NCI-H2227 treated with DMSO at 0.1 percent for 48 hours (cell line): Measurements from ENCODE around the gene NPDC1.

Experiments used
- DNase-seq: peaks from one replicate; lab custom pipeline; 2025; lab: John Stamatoyannopoulos, UW

NPDC1 gene, protein sequence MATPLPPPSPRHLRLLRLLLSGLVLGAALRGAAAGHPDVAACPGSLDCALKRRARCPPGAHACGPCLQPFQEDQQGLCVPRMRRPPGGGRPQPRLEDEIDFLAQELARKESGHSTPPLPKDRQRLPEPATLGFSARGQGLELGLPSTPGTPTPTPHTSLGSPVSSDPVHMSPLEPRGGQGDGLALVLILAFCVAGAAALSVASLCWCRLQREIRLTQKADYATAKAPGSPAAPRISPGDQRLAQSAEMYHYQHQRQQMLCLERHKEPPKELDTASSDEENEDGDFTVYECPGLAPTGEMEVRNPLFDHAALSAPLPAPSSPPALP

DNA sequence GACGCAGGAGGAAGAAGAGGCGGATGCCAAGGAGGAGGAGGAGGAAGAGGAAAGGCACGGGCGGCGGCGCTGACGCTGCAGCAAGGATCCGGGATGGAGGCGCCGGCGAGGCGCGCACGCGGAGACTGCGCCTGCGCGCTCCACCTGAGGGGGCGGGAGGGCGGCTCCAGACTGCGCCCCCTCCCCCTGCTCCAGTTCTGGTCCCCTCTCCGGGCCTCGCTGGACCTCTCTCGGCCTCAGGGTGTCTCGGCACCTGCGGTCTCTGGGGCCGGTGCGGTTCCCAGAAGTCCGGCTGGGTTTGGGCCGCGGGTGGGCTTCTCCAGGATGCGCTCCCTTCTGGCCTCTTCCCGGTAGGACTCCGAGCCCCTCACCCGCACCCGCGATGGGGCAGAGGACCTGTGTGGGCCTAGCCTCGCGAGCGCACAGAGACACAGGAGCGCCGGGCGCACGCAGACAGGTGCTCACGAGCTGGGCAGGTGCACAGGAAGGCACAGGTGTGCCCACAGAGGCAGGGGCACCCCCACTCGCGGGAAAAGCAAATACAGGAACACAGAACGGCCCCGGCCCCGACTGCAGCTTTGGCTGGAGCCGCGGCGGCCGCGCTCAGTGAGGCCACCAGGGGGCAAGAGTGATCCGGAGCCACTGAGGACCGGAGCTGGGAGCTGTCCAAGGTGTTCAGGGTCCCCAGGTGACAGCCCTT is at the start of gene NPDC1:
NPDC1 (minus strand) TSS at position 90 of the 700 bp plus-strand sequence. CDS start 188 bp downstream, outside the sequence.
- DNase-seq: peak; percentile 36

DNA sequence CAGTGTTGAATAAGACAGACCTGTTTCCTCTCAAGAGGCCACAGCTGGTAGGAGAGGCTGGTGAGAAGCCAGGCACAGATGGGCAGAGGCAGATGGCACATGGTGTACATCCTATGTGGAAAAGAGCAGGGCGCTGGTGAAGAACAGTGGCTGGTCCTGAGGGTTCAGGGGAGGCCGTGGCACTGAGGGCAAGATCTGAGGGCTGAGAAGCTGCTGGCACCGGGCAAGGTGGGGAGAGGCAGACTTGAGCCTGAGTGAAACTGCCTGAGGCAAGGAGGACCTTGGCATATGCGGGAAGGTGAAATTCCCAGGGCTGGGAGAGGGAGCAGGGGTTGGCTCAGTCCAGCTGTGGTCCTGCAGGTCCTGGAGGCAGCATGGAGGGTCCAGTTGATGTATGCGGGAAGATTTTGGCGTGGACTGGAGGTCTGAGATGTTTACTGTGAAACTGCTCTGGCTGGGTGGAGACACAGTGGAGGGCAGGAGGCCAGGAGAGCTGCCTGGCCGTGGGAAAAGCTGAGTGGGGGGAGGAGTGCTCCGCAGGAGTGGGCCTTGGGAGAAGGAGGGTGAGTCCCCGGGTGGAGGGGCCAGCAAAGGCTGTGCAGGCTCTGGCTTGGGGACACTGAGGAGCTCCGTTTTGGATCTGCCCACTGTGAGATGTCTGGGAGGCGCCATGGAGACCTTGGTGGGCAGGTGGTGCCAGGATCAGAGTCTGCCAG is 43.4 kb upstream of the NPDC1 start:
- DNase-seq: no peak

DNA sequence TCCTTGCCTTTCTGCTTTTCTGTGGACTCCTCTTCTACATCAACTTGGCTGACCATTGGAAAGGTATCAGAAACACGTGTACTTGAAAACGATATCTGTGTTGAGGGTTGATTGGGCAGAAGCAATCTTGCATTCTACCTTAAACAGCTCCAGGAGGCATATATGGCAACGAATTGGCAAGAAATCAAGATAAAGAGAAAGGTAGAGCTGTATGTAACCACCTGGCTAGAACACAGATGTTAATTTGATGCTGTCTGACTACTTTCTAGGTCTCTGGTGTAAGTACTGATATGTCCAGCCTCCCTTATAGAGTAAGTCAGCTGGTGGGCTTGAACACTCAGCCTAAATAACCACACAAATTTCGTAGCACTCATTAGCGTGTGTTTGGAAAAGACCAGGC is 42.1 kb upstream of the NPDC1 start:
- no peak for DNase-seq

DNA sequence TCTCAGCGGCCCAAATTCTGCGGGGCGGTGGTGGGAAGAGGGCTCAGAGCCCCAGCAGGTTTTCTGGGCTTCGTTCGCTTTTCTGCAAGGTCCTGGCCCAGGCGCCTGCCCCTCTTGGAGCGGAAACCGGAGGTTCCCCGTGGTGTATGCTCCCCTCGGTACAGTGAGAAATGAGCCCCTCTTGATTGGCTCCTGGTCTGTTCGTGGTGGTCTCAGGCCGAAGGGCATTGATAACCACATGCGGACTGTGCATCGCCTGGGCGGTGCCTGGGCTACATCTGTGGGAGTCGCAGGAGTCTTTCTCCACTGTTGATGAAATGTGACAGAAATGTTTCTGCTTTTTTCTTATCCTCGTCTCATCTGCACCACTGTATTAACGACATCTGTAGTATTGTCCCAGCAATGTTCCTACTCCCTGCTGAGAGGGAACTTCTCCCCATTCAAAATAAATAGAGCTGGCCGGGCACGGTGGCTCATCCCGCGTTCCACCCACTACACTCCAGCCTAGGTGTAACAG is 41.5 kb upstream of the NPDC1 start:
- DNase-seq: no peak

DNA sequence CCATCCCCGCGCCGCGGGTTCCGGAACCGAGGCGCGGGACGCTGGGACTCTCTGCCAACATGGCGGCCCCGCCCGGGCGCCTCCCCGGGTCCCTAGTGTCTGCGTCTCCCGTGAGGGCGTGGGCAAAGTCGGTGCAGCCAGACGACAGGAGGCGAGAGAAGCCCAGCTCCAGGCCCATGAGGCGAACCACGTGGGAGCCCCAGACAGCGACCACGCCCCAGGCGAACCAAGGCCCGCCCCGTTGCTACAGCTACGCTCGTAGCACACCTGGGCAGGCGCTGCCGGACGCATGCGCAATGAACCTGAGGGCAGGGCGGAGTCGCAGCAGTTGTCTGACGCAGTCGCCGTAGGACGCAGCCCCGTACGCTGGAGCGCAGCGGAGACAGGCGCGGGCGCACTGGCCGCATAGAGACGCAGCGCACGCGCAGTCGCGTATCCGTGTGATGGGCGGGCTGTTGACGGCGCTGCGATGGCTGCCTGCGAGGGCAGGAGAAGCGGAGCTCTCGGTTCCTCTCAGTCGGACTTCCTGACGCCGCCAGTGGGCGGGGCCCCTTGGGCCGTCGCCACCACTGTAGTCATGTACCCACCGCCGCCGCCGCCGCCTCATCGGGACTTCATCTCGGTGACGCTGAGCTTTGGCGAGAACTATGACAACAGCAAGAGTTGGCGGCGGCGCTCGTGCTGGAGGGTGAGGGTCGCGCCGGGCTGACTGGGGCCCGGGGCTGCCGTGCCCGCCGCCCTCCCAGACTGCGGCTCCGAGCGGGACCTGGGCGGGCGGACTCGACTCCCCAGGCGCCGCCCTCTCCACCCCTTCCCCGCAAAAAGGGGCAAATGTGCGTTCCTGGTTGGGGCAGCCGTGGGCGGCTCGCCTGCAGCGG is 40.8 kb upstream of the NPDC1 start, which contains the start of gene MAN1B1:
MAN1B1 (plus strand) TSS at position 455 of the 878 bp plus-strand sequence; CDS start at position 470, 15 bp downstream.
- peak; percentile 91 for DNase-seq

DNA sequence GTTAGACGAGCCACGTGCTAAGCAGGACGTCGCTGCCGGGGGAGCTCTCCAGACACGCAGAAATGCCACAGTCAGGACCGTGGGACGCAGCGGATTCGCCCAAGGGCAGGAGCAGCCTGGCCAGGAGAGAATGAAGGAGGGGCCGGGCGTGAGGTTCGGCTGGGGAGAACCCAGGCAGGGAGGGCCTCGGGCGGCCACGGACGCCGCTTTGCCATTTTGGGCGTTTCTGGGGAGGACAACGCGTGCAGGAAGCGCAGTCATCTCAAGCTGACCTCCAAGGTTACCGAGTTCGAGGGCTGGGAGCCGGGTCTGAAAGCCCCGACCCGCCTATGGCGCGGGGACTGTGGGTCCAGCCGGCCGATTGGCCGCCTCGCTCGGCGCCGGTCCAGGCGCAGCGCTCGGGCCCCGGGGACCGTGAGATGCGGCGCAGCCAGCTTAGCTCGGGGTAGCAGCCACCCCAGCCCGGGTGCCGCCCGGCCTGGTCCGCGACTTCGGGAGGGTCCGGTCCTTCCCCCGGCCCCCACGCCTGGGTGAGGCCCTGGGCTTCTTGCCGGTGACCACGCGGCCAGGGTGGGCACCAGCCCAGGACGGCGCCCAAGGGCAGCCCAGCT is 40.0 kb upstream of the NPDC1 start:
- no peak for DNase-seq

DNA sequence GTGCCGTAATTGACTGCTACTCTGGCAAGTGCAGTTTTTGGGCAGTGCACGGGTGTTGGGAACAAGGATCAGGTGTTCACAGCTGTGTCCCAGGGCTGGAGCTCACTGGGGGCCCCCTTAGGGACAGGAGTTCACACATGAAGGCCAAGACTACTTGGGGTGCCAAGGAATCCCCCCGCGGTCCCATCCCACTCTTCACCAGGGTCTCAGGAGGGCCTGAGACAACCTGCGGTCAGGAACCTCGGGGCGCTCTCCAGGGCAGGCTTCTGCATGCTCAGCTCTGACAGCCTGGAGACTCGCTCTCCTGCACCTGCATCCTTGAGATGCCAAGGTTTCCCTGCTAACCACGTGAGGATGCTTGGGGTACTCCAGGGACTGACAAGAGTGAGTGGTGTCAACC is 38.5 kb upstream of the NPDC1 start:
- no peak for DNase-seq

DNA sequence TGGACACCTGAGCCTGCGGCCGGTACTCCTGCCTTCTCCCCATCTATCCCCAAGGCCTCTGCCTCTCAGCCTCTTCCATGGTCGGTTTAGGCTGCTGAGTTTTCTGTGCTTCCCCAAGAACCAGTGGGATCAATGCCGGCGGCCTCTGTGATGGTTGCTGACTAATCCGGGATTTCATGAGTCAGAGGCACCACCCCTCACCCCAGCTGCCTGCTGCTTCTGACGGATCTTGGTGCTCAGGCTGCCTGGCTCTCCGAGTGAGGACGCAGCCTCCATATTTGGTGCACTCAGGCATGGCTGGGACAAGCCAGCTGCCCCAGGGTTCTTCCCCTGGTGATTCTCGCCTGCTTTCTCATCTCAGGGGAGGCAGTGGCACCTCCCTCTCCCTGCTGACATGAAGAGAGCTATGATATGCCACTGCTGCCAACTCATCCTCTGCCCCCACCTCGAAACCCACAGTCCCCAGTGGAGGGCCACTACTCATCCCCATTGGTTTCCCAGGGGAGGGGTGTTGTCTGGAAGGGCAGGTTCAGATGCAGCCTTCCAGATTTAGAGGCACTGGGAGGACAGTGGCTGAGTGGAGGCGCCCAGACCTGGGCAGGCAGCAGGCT is 37.5 kb upstream of the NPDC1 start:
- DNase-seq: no peak

DNA sequence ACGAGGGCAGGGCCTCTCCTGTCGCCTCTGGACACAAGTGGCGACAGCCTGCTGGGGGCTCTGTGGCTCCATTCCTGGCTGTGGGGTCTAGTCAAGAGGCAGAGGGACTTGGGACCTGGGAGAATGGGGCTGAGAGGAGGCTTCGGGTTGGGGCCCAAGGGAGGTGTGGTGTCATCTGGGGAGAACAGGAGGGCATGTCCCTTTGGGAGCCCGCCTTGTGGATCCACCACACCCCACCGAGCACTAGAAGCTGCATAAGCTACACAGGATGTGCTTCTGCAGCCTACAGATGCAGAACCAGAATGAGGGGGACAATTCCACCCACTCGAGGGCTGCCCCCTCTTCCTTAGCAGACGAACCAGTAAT is 36.9 kb upstream of the NPDC1 start:
- DNase-seq: no peak

DNA sequence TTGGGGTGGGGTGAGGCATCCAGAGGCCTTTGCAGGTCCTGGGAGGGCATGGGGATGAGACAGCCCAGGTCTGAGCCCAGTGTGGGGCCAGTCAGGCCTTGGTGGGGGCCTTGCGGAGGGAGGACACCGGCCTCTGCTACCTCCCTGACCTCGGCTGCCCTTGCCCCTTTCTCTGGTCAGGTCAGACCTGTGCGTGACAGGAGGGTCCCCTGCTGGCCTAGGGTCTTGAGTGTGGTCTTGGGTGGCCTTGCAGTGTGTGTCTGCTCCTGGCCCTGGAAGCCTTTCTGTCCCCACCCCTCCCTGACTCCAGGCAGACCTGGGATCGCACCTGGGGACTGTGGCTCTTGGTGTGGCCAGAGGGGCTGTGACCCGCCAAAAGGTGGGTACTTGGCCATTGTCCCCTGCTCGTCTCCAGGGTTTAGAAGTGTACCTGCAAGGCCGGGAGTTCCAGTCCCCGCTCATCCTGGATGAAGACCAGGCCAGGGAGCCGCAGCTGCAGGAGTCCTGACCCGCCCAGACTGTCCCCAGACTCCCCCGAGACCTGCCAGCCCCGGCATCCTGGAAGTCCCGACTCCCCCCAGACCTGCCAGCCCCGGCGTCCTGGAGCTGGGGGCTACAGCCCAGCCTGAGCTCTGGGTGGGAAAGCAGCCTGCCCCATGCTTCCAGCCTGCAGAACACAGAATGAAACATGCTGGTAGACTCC is 36.4 kb upstream of the NPDC1 start:
- DNase-seq: no peak

DNA sequence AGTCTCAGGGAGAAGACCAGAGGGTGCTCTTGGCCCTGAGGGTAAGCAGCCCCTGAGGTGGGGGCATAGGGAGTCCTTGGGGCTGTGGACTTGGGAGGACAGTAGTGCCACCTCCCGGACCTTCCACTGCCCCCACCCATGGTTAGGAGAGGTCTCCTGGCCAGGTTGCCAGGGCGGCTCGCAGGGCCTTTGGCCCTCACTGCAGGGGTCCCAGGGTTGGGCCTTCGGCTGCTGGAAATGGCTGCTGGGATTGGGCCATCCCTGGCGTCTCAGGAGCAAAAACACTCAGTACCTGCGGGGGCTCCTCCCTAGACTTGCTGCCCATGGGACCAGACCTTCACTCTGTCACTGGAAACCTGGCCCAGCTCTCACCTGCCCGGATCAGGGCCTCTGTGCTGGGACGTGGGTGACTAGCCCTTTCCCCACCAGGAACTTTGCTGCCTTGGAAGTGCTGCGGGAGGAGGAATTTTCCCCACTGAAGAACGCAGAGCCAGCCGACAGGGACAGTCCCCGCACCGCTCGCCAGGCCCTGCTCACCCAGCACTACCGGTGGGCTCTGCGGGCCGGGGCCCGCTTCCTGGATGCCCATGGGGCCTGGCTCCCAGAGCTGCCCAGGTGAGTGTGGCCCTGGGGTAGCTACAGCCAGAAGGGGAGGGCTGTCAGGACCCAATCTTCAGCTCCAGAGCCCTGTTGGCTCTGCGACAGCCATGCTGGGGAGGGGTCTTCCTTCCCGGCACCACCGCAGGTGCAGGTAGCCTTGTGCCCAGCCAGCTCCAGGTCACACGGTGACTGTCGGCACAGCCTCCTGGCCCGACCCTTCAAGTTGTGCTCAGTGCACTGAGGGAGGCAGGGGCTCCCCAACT is 34.5 kb upstream of the NPDC1 start:
- DNase-seq: no peak

DNA sequence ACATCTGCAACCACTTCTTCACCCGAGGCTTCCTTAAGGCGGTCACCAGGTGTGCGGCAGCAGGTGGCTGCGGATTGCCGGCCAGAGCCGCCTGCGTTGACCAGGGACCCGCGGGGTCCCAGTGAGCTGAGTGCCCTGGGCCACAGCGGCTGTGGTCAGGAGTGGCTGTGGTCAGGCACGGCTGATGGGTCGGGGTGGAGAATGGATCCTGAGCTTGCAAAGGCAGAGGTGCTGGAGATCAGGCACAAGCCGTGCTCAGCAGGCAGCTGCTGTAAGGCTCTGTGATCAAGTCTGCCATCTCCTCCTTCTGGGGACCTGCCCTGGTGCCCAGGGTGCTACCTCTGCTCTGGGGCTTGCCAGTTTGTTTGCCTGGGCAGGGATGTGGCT is 33.4 kb upstream of the NPDC1 start:
- DNase-seq: no peak

DNA sequence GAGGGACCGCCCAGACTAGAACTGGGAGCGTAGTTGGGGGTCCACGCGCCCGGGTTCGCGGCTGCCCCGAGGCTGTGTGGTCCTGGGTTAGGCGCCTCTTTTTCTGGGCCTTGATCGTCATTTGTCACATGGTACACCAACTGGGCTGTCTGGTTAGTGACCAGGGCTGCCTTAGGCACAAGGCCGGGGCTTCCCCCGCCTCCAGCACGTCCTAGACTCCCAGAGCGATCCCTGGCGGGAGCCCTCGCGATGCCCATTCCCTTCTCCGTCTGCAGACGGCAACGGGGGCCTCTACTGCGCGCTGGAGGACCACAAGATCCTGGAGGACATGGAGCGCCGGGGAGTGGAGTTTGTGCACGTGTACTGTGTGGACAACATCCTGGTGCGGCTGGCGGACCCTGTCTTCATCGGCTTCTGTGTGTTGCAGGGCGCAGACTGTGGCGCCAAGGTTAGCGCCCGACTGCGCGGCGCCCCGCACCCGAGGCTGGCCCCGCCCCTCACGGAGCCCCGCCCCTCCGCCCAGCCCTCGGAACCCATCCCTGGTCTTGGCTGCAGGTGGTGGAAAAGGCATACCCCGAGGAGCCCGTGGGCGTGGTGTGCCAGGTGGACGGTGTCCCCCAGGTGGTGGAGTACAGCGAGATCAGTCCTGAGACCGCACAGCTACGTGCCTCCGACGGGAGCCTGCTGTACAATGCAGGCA is 32.9 kb upstream of the NPDC1 start:
- DNase-seq: no peak

DNA sequence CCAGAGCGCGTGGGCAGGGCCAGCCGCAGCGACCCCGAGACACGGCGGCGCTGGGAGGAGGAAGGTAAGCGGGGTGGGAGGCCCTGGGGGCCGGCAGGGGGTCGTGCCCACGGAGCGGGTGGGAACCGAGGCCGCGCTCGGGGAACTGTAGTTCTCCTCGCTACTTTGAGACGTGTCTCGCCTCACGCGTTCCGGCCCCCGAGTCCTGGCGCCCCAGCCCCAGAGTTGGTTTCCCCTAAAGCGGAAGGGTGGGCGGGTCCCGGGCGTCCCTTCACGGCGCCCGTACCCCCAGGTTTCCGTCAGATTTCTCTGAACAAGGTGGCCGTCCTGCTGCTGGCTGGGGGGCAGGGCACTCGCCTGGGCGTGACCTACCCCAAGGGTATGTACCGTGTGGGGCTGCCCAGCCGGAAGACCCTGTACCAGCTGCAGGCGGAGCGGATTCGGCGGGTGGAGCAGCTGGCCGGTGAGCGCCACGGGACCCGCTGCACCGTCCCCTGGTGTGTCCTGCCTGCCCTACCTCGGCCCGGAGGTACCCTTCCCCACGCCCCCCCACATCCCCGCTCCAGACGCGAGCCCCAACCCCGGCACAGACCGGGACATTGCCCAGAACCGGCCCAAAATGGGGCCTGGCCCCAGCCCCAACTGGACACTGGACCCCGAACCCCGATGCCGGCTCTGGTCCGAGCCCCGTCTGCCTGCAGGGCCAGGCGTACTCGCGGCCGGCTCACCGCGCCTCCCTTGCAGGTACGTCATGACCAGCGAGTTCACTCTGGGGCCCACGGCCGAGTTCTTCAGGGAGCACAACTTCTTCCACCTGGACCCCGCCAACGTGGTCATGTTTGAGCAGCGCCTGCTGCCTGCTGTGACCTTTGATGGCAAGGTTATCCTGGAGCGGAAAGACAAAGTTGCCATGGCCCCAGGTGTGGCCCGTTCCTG is 32.0 kb upstream of the NPDC1 start:
- DNase-seq: no peak

DNA sequence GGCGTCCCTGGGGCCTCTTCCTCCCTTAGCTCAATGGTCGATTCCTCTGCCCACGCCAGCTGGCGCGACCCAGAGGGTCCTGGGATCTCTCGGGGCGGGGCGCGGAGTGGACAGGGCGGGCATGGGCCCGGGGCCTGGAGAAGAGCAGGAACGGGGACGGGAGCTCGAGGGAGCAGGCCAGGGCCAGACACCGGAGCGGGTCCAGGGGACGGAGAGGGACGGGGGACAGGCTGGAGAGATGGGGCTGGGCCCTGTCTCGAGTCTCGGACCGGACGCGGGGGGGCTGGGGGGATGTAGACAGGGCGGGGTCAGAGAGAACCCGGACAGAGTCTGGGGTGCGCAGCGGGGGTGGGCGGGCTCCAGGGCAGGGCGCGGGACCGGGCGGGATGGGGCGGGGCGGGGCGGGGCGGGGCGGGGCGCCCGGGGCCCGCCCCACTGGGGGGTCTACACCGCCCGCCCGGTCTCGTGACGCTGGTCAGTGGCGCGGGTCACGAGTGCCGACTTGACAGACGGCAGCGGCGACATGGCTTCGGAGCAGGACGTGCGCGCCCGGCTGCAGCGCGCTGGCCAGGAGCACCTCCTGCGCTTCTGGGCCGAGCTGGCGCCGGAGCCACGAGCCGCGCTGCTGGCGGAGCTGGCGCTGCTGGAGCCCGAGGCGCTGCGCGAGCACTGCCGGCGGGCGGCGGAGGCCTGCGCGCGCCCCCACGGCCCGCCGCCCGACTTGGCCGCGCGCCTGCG is 31.2 kb upstream of the NPDC1 start, which contains the start of gene UAP1L1:
UAP1L1 (plus strand) TSS at position 508 of the 738 bp plus-strand sequence; CDS start at position 524, 16 bp downstream.
- DNase-seq: peak; percentile 10

DNA sequence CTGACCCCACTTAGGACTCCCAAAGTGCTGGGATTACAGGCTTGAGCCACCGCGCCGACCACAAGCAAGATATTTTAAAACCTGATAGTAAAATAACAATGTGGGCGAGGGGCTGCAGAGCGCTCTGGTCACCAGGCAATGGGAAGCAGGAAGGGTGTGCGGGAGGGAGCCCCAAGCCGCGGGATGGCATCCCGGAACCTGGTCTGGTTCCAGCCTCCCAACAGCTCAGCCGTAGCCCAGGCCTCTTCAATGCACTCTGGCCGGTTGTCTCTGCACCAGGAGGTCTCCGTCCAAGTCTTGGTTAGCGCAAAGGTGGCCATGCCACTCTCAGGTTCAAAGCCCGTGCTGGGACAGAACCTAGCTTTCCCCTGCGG is 30.6 kb upstream of the NPDC1 start:
- DNase-seq: no peak
